Measurements from ENCODE around the gene ZNF496.

GRCh38 chr1:247360116-247360898, 28.6 kb upstream of the ZNF496 start:
- TF ChIP-seq CTCF (IDR thresholded peaks at IDR 0.05) (no peak), POLR2A (IDR thresholded peaks at IDR 0.05) (no peak)

Measured in adrenal gland (tissue), 5 donors.